Endothelial cell of hepatic sinusoid (primary cell): Measurements from ENCODE around the gene CNN2.

Source experiments
- in situ Hi-C: cut with HindIII; loops from 2 replicates; pipeline ENCODE4 v1.10.0; 2017; ENCODE audit warnings: low sequenced_read_pairs

CNN2 gene

GRCh38 chr19:1025960-1026782, at the start of gene CNN2:
Gene CNN2, plus strand, starts transcription at chr19:1026608. Its CDS starts 54 bp downstream, at chr19:1026662.
- in situ Hi-C loops: no loop called here

- in situ Hi-C loops: no loop called here
Observed at GRCh38 chr19:977058-977464, 49.3 kb upstream of the CNN2 start.

GRCh38 chr19:979318-979741, 47.1 kb upstream of the CNN2 start:
- in situ Hi-C loops: no loop called here

GRCh38 chr19:980133-980998, 46.0 kb upstream of the CNN2 start:
- in situ Hi-C loops: no loop called here

- in situ Hi-C loops: no loop called here
Observed at GRCh38 chr19:982567-983170, 43.7 kb upstream of the CNN2 start.

- in situ Hi-C loops: no loop called here
Observed at GRCh38 chr19:984165-984967, 42.0 kb upstream of the CNN2 start, which contains the start of gene WDR18. Gene WDR18, plus strand, starts transcription at chr19:984345. Its CDS starts 9 bp downstream, at chr19:984354.

- in situ Hi-C loops: no loop called here
Observed at GRCh38 chr19:986083-986482, 40.3 kb upstream of the CNN2 start.

- in situ Hi-C loops: no loop called here
Observed at GRCh38 chr19:988081-988480, 38.3 kb upstream of the CNN2 start.

GRCh38 chr19:988510-988909, 37.9 kb upstream of the CNN2 start:
- in situ Hi-C loops: no loop called here

GRCh38 chr19:989381-990081, 36.9 kb upstream of the CNN2 start:
- in situ Hi-C loops: no loop called here

- in situ Hi-C loops: no loop called here
Observed at GRCh38 chr19:990119-990571, 36.3 kb upstream of the CNN2 start.

- in situ Hi-C loops: no loop called here
Observed at GRCh38 chr19:990746-991145, 35.7 kb upstream of the CNN2 start.

- in situ Hi-C loops: no loop called here
Observed at GRCh38 chr19:991174-991931, 35.1 kb upstream of the CNN2 start.

- in situ Hi-C loops: no loop called here
Observed at GRCh38 chr19:991932-992669, 34.3 kb upstream of the CNN2 start.

GRCh38 chr19:992670-993055, 33.7 kb upstream of the CNN2 start:
- in situ Hi-C loops: no loop called here

GRCh38 chr19:993361-993830, 33.0 kb upstream of the CNN2 start:
- in situ Hi-C loops: no loop called here

- in situ Hi-C loops: no loop called here
Observed at GRCh38 chr19:993831-994393, 32.5 kb upstream of the CNN2 start.

GRCh38 chr19:994516-994915, 31.9 kb upstream of the CNN2 start:
- in situ Hi-C loops: no loop called here
